ENCODE measurements around the gene RNF25. TPM values are rescaled to one million over a fixed set of nuclear protein-coding genes. Genes with fewer than 3 reads are reported as not detected.

RNF25 gene
- total and polyA plus RNA-seq, 12 donors = 13.5 to 25.4 (median 16.8) TPM

GRCh38 chr2:218631837-218632236, 40.0 kb downstream of the RNF25 start:
- intact Hi-C loops (cut with DNase I) = no loop called here
- Histone ChIP-seq H3K27me3 (no peaks in the 10 kb centered on the region), H3K4me3 (no peak overlapping the region), H3K4me1 (peaks cover 0 to 12% (median 0%) of the 10 kb centered on the region in 9 donors), H3K27ac (peak overlapping the region in 3 of 10 donors; percentile 24 to 44 (median 39)), H3K9me3 (no peaks in the 10 kb centered on the region), H3K36me3 (peaks cover 0 to 46% (median 26%) of the 10 kb centered on the region in 9 donors)
- 44 to 47% methylated on average over 4 of the region's 4 CpGs for WGBS, 2 donors
- ATAC-seq = peak in 3 of 8 donors; percentile 39 to 77 (median 72)
- DNase-seq = peak in 1 of 2 donors; percentile 18
- TF ChIP-seq, protein P1, sequence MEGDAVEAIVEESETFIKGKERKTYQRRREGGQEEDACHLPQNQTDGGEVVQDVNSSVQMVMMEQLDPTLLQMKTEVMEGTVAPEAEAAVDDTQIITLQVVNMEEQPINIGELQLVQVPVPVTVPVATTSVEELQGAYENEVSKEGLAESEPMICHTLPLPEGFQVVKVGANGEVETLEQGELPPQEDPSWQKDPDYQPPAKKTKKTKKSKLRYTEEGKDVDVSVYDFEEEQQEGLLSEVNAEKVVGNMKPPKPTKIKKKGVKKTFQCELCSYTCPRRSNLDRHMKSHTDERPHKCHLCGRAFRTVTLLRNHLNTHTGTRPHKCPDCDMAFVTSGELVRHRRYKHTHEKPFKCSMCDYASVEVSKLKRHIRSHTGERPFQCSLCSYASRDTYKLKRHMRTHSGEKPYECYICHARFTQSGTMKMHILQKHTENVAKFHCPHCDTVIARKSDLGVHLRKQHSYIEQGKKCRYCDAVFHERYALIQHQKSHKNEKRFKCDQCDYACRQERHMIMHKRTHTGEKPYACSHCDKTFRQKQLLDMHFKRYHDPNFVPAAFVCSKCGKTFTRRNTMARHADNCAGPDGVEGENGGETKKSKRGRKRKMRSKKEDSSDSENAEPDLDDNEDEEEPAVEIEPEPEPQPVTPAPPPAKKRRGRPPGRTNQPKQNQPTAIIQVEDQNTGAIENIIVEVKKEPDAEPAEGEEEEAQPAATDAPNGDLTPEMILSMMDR (IDR thresholded peaks at IDR 0.05) = no peak

DNA sequence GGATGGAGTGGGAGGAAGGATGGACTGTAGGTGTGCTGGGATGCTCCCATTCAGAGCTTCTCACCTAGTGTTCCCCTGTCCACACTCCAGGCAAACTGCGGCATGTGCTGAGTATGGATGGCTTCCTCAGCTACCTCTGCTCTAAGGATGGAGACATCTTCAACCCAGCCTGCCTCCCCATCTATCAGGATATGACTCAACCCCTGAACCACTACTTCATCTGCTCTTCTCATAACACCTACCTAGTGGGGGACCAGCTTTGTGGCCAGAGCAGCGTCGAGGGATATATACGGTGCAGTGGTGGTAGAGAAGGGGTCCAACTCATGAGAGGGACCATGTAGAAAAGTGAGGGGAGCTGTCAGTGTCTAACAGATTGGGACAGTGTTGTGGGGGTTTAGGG, 43.9 kb downstream of the RNF25 start:
- DNase-seq (no peak), ATAC-seq (no peak)
- H3K4me3 ChIP-seq = no peak overlapping the region
- intact Hi-C loops (cut with DNase I) = no loop called here
- peaks cover 0 to 9% (median 0%) of the 10 kb centered on the region in 9 donors for H3K36me3 ChIP-seq
- TF ChIP-seq, protein P1 (IDR thresholded peaks at IDR 0.05) = no peak
- WGBS, 2 donors = 95 to 97% methylated on average over 4 of the region's 4 CpGs
- H3K4me1 ChIP-seq = peaks cover 0 to 12% (median 0%) of the 10 kb centered on the region in 9 donors
- no peaks in the 10 kb centered on the region for H3K9me3 ChIP-seq
- no peaks in the 10 kb centered on the region for H3K27me3 ChIP-seq
- H3K27ac ChIP-seq = no peak overlapping the region

DNA sequence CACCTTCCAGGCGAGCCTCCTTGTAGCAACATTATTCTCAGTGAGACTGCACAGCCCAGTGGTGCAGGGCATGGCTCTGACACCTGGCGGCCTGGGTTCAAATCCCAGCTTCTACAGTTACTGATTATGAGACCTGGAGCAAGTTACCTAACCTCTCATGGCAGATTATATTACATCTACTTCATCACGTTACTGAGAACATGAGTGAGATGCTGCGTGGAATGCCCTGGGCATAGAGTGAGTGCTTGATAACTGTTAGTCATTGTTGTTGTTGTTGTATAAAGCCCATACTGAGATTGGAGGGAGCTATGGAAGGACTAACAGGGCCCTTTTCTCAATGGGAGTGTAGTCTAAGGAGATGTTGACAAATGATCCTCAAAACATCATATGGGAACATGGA, 45.4 kb downstream of the RNF25 start:
- no peaks in the 10 kb centered on the region for H3K27me3 ChIP-seq
- DNase-seq = no peak
- 94 to 96% methylated on average over 4 of the region's 4 CpGs for WGBS, 2 donors
- no peak for ATAC-seq
- no peaks in the 10 kb centered on the region for H3K9me3 ChIP-seq
- no peak overlapping the region for H3K27ac ChIP-seq
- no peaks in the 10 kb centered on the region for H3K36me3 ChIP-seq
- TF ChIP-seq, protein P1 (IDR thresholded peaks at IDR 0.05) = no peak
- peaks cover 0 to 17% (median 5%) of the 10 kb centered on the region in 9 donors for H3K4me1 ChIP-seq
- H3K4me3 ChIP-seq = no peak overlapping the region
- intact Hi-C loops (cut with DNase I) = no loop called here

GRCh38 chr2:218623366-218623705, 48.5 kb downstream of the RNF25 start:
- intact Hi-C loops (cut with DNase I) = no loop called here
- peak overlapping the region in 1 of 10 donors; percentile 61 for H3K27ac ChIP-seq
- H3K9me3 ChIP-seq = no peaks in the 10 kb centered on the region
- DNase-seq (no peak), ATAC-seq (no peak)
- H3K36me3 ChIP-seq = no peaks in the 10 kb centered on the region
- TF ChIP-seq, protein P1 (IDR thresholded peaks at IDR 0.05) = no peak
- no peaks in the 10 kb centered on the region for H3K27me3 ChIP-seq
- H3K4me3 ChIP-seq = no peak overlapping the region
- H3K4me1 ChIP-seq = peaks cover 0 to 17% (median 5%) of the 10 kb centered on the region in 9 donors
- WGBS, 2 donors = 56 to 68% methylated on average over 3 of the region's 3 CpGs

Data from heart right ventricle (tissue), 16 donors.